HEK293 (cell line): Measurements from ENCODE around the gene FOXO6.

Experiments
- CTCF ChIA-PET: fragments of 350-600 bp; formaldehyde crosslinking; extraction: SDS; loops from one replicate; lab custom pipeline; 2021; ENCODE audit warnings: antibody characterized with exemption; lab: Yijun Ruan, JAX
- POLR2A ChIA-PET: fragments of 300-600 bp; formaldehyde crosslinking; extraction: SDS; loops from one replicate; lab custom pipeline; 2020; ENCODE audit warnings: antibody characterized with exemption, inconsistent platforms; lab: Yijun Ruan, JAX
- H3K27ac ChIP-seq: fragments of 200-500 bp; sonication (Bioruptor generic); 2 replicates; pipeline ENCODE4 v1.5.1; 2014; ENCODE audit warnings: low read depth, low read length, control low read depth, inconsistent platforms; ENCODE audit errors: extremely low read depth
- H3K36me3 ChIP-seq, 2 experiments: fragments of 200-500 bp in 1 of 2; sonication (Bioruptor generic) in 1 of 2; 1 replicate in 1 of 2; 2 replicates in 1 of 2; pipeline ENCODE4 v1.5.1; 2014 to 2017; ENCODE audit warnings: inconsistent platforms in 2 of 2, low read length in 2 of 2; ENCODE audit not compliant: control insufficient read depth in 2 of 2, insufficient read depth in 1 of 2
- H3K4me1 ChIP-seq: fragments of 200-500 bp; sonication (Bioruptor generic); 2 replicates; pipeline ENCODE4 v1.5.1; 2014; ENCODE audit warnings: mild to moderate bottlenecking, low read length, inconsistent platforms; ENCODE audit not compliant: control insufficient read depth, insufficient read depth
- H3K4me3 ChIP-seq: 2 replicates; pipeline ENCODE4 v1.5.1; 2011; ENCODE audit warnings: low read depth, mild to moderate bottlenecking, control low read depth, low read length, moderate library complexity
- H3K9me3 ChIP-seq: fragments of 200-500 bp; sonication (Bioruptor generic); 2 replicates; pipeline ENCODE4 v1.5.1; 2014; ENCODE audit warnings: low read depth, low read length, inconsistent platforms; ENCODE audit not compliant: control insufficient read depth, insufficient read depth
- IKZF3 ChIP-seq: fragments of 450-650 bp; IDR thresholded peaks from 2 replicates; pipeline ENCODE4 v1.5.0; 2018; ENCODE audit warnings: missing biosample characterization, mild to moderate bottlenecking, missing genetic modification characterization, moderate library complexity
- KLF9 ChIP-seq: fragments of 450-650 bp; formaldehyde crosslinking; IDR thresholded peaks from 2 replicates; pipeline ENCODE4 v1.5.1; 2016; ENCODE audit warnings: missing biosample characterization, missing genetic modification characterization, low read depth
- TRIM28 ChIP-seq: IDR thresholded peaks from 2 replicates; pipeline ENCODE4 v1.6.1; 2011; ENCODE audit warnings: low read length, control low read depth, borderline replicate concordance
- ZFP37 ChIP-seq: fragments of 450-650 bp; formaldehyde crosslinking; IDR thresholded peaks from 2 replicates; pipeline ENCODE4 v1.5.1; 2016; ENCODE audit warnings: missing biosample characterization, missing genetic modification characterization
- ZNF146 ChIP-seq: fragments of 450-650 bp; formaldehyde crosslinking; IDR thresholded peaks from 2 replicates; pipeline ENCODE4 v1.5.1; 2016; ENCODE audit warnings: missing biosample characterization, missing genetic modification characterization
- ZNF169 ChIP-seq: fragments of 450-650 bp; formaldehyde crosslinking; IDR thresholded peaks from 2 replicates; pipeline ENCODE4 v1.5.1; 2016; ENCODE audit warnings: missing biosample characterization, missing genetic modification characterization
- ZNF221 ChIP-seq: fragments of 450-650 bp; formaldehyde crosslinking; IDR thresholded peaks from 2 replicates; pipeline ENCODE4 v1.5.1; 2017; ENCODE audit warnings: missing biosample characterization, missing genetic modification characterization, borderline replicate concordance
- ZNF280D ChIP-seq: fragments of 450-650 bp; formaldehyde crosslinking; IDR thresholded peaks from 2 replicates; pipeline ENCODE4 v1.5.1; 2016; ENCODE audit warnings: missing biosample characterization, missing genetic modification characterization
- ZNF324 ChIP-seq: fragments of 450-650 bp; formaldehyde crosslinking; IDR thresholded peaks from 2 replicates; pipeline ENCODE4 v1.5.1; 2016; ENCODE audit warnings: missing biosample characterization, missing genetic modification characterization
- ZNF426 ChIP-seq: fragments of 450-650 bp; formaldehyde crosslinking; IDR thresholded peaks from 2 replicates; pipeline ENCODE4 v1.5.1; 2017; ENCODE audit warnings: missing biosample characterization, missing genetic modification characterization, mild to moderate bottlenecking, inconsistent platforms, moderate library complexity
- ZNF558 ChIP-seq: fragments of 450-650 bp; formaldehyde crosslinking; IDR thresholded peaks from 2 replicates; pipeline ENCODE4 v1.5.1; 2016; ENCODE audit warnings: missing biosample characterization, missing genetic modification characterization
- ZNF707 ChIP-seq: fragments of 450-650 bp; formaldehyde crosslinking; IDR thresholded peaks from 2 replicates; pipeline ENCODE4 v1.5.1; 2016; ENCODE audit warnings: missing biosample characterization, missing genetic modification characterization
- ZNF747 ChIP-seq: fragments of 450-650 bp; formaldehyde crosslinking; IDR thresholded peaks from 2 replicates; pipeline ENCODE4 v1.5.1; 2016; ENCODE audit warnings: missing biosample characterization, missing genetic modification characterization
- ZNF777 ChIP-seq: fragments of 450-650 bp; formaldehyde crosslinking; IDR thresholded peaks from 2 replicates; pipeline ENCODE4 v1.5.1; 2017; ENCODE audit warnings: missing biosample characterization, missing genetic modification characterization, borderline replicate concordance
- ZXDB ChIP-seq: fragments of 450-650 bp; formaldehyde crosslinking; IDR thresholded peaks from 2 replicates; pipeline ENCODE4 v1.5.1; 2016; ENCODE audit warnings: missing biosample characterization, missing genetic modification characterization
- TF ChIP-seq, protein P1 (sequence below): fragments of 450-650 bp; formaldehyde crosslinking; IDR thresholded peaks from 2 replicates; pipeline ENCODE4; 2016; ENCODE audit warnings: missing biosample characterization, missing genetic modification characterization
- TF ChIP-seq, protein P2 (sequence below): fragments of 450-650 bp; formaldehyde crosslinking; IDR thresholded peaks from 2 replicates; pipeline ENCODE4 v1.5.1; 2016; ENCODE audit warnings: missing biosample characterization, missing genetic modification characterization
- TF ChIP-seq, protein P3 (sequence below): fragments of 450-650 bp; formaldehyde crosslinking; IDR thresholded peaks from 2 replicates; pipeline ENCODE4 v1.5.1; 2016; ENCODE audit warnings: missing biosample characterization, missing genetic modification characterization

The FOXO6 gene

GRCh38 chr1:41370225-41370624, 9.0 kb downstream of the FOXO6 start (continued):
- TF ChIP-seq ZNF280D (tag by site-specific recombination): no peak

DNA sequence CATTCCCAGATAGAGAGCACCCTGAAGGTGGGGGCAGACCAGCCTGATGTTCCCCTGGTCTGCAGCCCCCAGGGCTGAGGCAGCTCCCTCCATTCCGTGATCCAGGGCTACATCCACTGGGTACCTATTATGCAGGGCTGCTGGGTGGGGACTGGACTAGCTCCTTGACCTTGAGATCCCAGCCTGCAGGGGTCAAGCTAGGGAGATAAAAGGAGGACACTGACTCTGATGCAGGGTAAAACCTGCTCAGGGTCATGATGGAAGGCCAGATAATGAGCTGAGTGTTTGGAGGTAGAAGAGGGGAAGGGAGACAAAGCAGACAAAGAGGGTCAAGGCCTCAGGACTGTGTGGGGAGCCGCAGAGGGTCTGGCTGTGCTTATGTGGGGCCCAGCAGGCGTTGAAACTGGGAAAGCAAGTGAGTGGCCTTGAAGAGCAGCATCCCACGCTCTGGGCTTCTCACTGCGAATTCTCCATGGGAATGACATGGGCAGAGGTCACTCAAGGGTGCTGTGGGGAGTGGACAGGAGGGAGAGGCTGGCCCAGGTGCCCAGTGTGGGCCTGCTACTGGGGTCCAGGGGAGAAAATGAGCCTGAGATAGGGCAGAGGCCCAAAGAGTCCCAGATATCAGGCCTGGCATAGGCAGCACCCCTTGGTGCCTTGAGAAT, 9.7 kb downstream of the FOXO6 start:
- Histone ChIP-seq H3K4me1 (peaks cover 21% of the 10 kb centered on the region), H3K36me3 (no peaks in the 10 kb centered on the region), H3K9me3 (no peaks in the 10 kb centered on the region), H3K27ac (peak overlapping the region; percentile 0; the same call in 1 of the 2 replicates), H3K4me3 (no peak overlapping the region)
- TF ChIP-seq ZNF169 (tag by site-specific recombination) (no peak), ZNF777 (tag by site-specific recombination) (no peak), ZXDB (no peak), ZNF707 (tag by site-specific recombination) (no peak), ZNF558 (tag by site-specific recombination) (no peak), KLF9 (no peak), TRIM28 (no peak), ZNF146 (no peak), ZNF426 (tag by site-specific recombination) (no peak), ZNF221 (tag by site-specific recombination) (no peak), ZNF324 (no peak), ZNF747 (tag by site-specific recombination) (no peak), ZFP37 (tag by site-specific recombination) (no peak), IKZF3 (no peak)
- TF ChIP-seq, protein P1, sequence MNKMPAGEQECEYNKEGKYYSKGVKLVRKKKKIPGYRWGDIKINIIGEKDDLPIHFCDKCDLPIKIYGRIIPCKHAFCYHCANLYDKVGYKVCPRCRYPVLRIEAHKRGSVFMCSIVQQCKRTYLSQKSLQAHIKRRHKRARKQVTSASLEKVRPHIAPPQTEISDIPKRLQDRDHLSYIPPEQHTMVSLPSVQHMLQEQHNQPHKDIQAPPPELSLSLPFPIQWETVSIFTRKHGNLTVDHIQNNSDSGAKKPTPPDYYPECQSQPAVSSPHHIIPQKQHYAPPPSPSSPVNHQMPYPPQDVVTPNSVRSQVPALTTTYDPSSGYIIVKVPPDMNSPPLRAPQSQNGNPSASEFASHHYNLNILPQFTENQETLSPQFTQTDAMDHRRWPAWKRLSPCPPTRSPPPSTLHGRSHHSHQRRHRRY (tag by site-specific recombination): no peak
- TF ChIP-seq, protein P2, sequence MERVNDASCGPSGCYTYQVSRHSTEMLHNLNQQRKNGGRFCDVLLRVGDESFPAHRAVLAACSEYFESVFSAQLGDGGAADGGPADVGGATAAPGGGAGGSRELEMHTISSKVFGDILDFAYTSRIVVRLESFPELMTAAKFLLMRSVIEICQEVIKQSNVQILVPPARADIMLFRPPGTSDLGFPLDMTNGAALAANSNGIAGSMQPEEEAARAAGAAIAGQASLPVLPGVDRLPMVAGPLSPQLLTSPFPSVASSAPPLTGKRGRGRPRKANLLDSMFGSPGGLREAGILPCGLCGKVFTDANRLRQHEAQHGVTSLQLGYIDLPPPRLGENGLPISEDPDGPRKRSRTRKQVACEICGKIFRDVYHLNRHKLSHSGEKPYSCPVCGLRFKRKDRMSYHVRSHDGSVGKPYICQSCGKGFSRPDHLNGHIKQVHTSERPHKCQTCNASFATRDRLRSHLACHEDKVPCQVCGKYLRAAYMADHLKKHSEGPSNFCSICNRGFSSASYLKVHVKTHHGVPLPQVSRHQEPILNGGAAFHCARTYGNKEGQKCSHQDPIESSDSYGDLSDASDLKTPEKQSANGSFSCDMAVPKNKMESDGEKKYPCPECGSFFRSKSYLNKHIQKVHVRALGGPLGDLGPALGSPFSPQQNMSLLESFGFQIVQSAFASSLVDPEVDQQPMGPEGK (tag by site-specific recombination): no peak
- TF ChIP-seq, protein P3, sequence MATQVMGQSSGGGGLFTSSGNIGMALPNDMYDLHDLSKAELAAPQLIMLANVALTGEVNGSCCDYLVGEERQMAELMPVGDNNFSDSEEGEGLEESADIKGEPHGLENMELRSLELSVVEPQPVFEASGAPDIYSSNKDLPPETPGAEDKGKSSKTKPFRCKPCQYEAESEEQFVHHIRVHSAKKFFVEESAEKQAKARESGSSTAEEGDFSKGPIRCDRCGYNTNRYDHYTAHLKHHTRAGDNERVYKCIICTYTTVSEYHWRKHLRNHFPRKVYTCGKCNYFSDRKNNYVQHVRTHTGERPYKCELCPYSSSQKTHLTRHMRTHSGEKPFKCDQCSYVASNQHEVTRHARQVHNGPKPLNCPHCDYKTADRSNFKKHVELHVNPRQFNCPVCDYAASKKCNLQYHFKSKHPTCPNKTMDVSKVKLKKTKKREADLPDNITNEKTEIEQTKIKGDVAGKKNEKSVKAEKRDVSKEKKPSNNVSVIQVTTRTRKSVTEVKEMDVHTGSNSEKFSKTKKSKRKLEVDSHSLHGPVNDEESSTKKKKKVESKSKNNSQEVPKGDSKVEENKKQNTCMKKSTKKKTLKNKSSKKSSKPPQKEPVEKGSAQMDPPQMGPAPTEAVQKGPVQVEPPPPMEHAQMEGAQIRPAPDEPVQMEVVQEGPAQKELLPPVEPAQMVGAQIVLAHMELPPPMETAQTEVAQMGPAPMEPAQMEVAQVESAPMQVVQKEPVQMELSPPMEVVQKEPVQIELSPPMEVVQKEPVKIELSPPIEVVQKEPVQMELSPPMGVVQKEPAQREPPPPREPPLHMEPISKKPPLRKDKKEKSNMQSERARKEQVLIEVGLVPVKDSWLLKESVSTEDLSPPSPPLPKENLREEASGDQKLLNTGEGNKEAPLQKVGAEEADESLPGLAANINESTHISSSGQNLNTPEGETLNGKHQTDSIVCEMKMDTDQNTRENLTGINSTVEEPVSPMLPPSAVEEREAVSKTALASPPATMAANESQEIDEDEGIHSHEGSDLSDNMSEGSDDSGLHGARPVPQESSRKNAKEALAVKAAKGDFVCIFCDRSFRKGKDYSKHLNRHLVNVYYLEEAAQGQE: no peak
- ChIA-PET POLR2A (interaction anchor here (0.7 to 2.7 kb wide), 3 partner anchors 10 to 24 kb away, joined by 3 to 17 read pairs (median 6); partner anchors contain the start of gene FOXO6), CTCF (interaction anchor here (0.8 to 2.1 kb wide), 3 partner anchors 47 to 50 kb away, joined by 3 to 8 read pairs (median 5); no protein-coding TSS in a partner anchor)
